BE2C (cell line): ENCODE results near the gene NKAPL.

ENCODE experiments used
- DNase-seq: peaks from one replicate; pipeline ENCODE4 v3.0.0-alpha.2; 2020
- H3K27me3 ChIP-seq: fragments of 250-450 bp; sonication (Bioruptor Pico); 2 replicates; pipeline ENCODE4 v1.5.1; 2020; ENCODE audit warnings: mild to moderate bottlenecking
- H3K36me3 ChIP-seq: fragments of 250-450 bp; sonication (Bioruptor Pico); 2 replicates; pipeline ENCODE4 v1.5.1; 2020; ENCODE audit warnings: mild to moderate bottlenecking
- H3K4me1 ChIP-seq: fragments of 250-450 bp; sonication (Bioruptor Pico); 2 replicates; pipeline ENCODE4 v1.5.1; 2020
- H3K4me3 ChIP-seq: 2 replicates; pipeline ENCODE4 v1.5.1; 2011; ENCODE audit warnings: low read depth, low read length
- H3K9me3 ChIP-seq: fragments of 250-450 bp; sonication (Bioruptor Pico); 2 replicates; pipeline ENCODE4 v1.5.1; 2020
- TF ChIP-seq, protein P1 (sequence below): IDR thresholded peaks from 2 replicates; pipeline ENCODE4 v1.5.1; 2012; ENCODE audit warnings: mild to moderate bottlenecking, low read depth, low read length

NKAPL gene

DNA sequence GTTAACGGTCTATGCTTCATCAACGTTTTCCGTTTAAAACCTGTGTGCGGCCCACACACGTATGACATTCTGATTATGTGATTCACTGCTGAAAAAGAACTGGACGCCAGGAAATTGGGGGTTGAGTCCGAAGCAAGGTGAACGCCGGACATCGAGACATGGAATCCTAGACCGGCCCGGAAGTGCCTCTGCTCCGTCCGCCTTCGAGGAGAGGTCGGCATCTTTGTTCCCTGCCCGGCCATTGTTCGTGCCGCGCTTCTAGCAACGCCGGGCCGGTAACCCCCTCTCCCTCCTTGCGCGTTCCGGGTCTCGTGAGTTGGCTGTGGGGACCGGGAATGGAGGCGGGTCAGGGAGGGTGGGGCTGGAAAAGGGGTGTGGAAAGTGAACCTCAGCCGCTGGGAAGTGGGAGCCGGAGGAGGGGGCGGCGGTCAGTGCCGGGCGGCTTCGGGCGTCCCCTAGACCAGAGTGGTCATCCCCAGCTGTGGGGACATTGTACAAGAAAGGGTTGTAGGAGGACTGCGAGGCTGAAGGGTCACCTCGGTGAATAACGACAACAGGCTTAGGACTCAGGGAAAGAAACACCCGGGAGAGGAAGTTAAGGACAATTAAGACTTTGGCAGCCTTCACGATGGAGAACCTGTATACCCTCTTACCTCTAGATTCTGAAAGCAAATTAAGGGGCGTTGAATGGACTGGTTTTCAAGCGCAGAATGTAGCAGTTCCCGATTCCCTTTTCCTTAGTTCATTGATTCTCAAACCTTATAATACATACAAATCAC lies 33.9 kb upstream of the NKAPL start, which contains the start of gene ZSCAN9:
ZSCAN9 (plus strand) TSS at position 220 of the 779 bp plus-strand sequence. CDS start 1,810 bp downstream, outside the sequence.
- H3K36me3 ChIP-seq = peaks cover 24% of the 10 kb centered on the region
- peak within 1 kb of the TSS; percentile 93 for H3K4me3 ChIP-seq
- no peaks in the 10 kb centered on the region for H3K4me1 ChIP-seq
- TF ChIP-seq, protein P1, sequence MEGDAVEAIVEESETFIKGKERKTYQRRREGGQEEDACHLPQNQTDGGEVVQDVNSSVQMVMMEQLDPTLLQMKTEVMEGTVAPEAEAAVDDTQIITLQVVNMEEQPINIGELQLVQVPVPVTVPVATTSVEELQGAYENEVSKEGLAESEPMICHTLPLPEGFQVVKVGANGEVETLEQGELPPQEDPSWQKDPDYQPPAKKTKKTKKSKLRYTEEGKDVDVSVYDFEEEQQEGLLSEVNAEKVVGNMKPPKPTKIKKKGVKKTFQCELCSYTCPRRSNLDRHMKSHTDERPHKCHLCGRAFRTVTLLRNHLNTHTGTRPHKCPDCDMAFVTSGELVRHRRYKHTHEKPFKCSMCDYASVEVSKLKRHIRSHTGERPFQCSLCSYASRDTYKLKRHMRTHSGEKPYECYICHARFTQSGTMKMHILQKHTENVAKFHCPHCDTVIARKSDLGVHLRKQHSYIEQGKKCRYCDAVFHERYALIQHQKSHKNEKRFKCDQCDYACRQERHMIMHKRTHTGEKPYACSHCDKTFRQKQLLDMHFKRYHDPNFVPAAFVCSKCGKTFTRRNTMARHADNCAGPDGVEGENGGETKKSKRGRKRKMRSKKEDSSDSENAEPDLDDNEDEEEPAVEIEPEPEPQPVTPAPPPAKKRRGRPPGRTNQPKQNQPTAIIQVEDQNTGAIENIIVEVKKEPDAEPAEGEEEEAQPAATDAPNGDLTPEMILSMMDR = no peak
- H3K9me3 ChIP-seq = no peaks in the 10 kb centered on the region
- peak; percentile 82 for DNase-seq
- peaks cover 2% of the 10 kb centered on the region; the same call in 1 of the 2 replicates for H3K27me3 ChIP-seq

DNA sequence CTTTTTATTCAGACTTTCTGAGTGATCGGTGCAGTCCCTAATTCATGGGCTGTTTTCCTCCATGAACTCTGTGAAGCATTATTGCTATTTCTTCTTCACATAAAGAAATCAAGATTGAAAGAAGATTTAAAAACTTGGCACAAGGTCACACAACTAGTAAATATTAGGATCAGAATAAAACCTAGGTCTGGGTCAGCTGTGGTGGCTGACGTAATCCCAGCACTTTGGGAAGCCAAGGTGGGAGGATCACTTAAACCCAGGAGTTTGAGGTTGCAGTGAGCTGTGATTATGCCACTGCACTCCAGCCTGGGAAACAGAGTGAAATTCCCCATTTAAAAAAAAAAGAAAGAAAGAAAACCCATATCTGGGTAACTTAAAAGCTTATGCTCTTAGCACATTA lies 32.6 kb upstream of the NKAPL start:
- H3K27me3 ChIP-seq = no peaks in the 10 kb centered on the region
- no peak for DNase-seq
- peaks cover 31% of the 10 kb centered on the region for H3K36me3 ChIP-seq
- H3K4me3 ChIP-seq = no peak overlapping the region
- no peaks in the 10 kb centered on the region for H3K4me1 ChIP-seq
- no peaks in the 10 kb centered on the region for H3K9me3 ChIP-seq
- TF ChIP-seq, protein P1 = no peak

DNA sequence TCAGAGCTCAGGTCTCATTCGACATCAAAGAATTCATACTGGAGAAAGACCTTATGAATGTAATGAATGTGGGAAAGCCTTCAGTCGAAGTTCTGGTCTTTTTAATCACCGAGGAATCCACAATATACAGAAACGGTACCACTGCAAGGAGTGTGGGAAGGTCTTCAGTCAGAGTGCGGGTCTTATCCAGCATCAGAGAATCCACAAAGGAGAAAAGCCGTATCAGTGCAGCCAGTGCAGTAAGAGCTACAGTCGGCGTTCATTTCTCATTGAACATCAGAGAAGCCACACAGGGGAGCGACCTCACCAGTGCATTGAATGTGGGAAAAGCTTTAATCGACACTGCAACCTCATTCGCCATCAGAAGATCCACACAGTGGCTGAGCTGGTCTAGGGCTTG lies 26.3 kb upstream of the NKAPL start:
- Histone ChIP-seq H3K9me3 (no peaks in the 10 kb centered on the region), H3K4me1 (no peaks in the 10 kb centered on the region), H3K4me3 (no peak overlapping the region), H3K36me3 (peaks cover 43% of the 10 kb centered on the region), H3K27me3 (no peaks in the 10 kb centered on the region)
- no peak for DNase-seq
- TF ChIP-seq, protein P1 = no peak

DNA sequence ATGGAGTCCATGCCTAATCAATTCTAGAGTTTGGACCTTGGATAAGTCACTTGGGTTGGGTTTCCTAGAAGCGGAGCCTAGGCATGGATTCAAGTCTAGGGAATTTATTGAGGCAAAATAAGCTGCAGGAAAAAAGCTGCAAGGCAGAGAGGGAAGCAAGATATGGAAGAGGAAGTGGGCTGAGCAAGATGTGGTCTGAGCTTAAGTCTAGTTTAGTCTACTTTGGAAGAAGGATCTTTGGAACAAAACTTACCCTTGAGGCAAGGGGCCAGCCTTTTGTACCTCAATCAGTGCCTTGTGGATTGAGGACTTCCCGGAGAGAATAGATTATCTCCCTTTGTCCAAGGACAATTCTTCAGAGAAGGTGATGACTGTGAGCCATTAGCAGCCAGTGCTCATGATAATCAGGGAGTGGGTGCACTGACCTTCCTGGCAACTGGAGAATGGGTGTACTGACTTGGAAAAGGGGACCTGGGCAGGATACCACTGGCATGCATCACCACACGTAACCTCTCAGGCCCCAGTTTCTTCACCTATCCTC lies 23.1 kb upstream of the NKAPL start:
- H3K27me3 ChIP-seq = no peaks in the 10 kb centered on the region
- H3K36me3 ChIP-seq = peaks cover 25% of the 10 kb centered on the region
- DNase-seq = no peak
- no peaks in the 10 kb centered on the region for H3K9me3 ChIP-seq
- H3K4me1 ChIP-seq = no peaks in the 10 kb centered on the region
- TF ChIP-seq, protein P1 = no peak
- no peak overlapping the region for H3K4me3 ChIP-seq

DNA sequence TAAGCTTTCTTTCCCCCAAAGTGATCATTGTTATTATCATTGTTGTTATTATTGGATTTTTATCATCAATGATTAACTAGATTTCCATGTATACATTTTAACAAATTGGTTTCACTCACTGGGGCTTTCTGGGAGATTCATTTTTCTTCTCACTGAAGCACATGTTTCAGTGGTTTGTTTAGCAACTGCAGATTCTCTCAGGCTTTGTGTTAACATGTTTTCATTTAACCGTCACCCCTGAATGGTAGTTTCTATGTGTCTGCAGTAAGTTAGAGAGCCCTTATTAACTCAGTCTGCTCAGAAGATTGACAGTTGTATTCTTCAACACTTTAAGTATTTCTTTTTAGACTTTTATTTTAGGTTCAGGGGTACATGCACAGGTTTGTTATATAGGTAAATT lies 19.5 kb upstream of the NKAPL start:
- TF ChIP-seq, protein P1 = no peak
- H3K9me3 ChIP-seq = no peaks in the 10 kb centered on the region
- DNase-seq = no peak
- H3K4me1 ChIP-seq = no peaks in the 10 kb centered on the region
- no peaks in the 10 kb centered on the region for H3K27me3 ChIP-seq
- H3K4me3 ChIP-seq = no peak overlapping the region
- peaks cover 4% of the 10 kb centered on the region for H3K36me3 ChIP-seq

DNA sequence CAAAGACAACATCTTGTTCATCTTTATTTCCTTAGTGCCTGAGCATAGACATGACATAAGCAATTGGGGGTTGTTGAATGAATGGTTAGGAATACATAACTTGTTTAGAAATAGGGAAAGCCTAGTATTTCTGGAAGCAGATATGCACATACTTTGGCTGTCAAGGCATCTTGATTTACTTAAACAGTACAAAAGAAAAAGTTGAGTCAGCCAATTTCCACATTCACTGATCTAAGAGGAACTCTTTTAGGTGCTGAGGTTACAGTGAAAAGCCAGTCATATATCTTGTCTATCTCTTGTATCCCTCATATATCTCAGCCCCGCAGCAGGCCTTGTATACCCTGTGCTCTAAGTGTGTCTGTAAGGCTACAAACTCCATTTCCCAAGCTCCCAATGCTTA lies 18.6 kb upstream of the NKAPL start:
- no peaks in the 10 kb centered on the region for H3K27me3 ChIP-seq
- no peak for DNase-seq
- H3K9me3 ChIP-seq = no peaks in the 10 kb centered on the region
- TF ChIP-seq, protein P1 = no peak
- H3K4me3 ChIP-seq = no peak overlapping the region
- no peaks in the 10 kb centered on the region for H3K4me1 ChIP-seq
- peaks cover 11% of the 10 kb centered on the region for H3K36me3 ChIP-seq
